HG03097 (cell line): Measurements from ENCODE around the gene GAPDH.
A peak's percentile ranks its signal among the peaks of the same experiment; 100 is the strongest.
"Not testable (repeated sequence)": the region's sequence is repeated elsewhere in the genome, so short reads cannot be mapped to it uniquely, and the experiment has no call there.

Experiments
- ATAC-seq: cut with Tn5 transposase; IDR thresholded peaks from one replicate; pipeline ENCODE4 v1.9.1; 2021; ENCODE audit not compliant: unreplicated experiment, low FRiP score

Gene GAPDH

GRCh38 chr12:6541371-6542165 is 7.3 kb downstream of the GAPDH start:
- no peak for ATAC-seq

- ATAC-seq, result no peak
Measured at GRCh38 chr12:6542209-6543009, 8.1 kb downstream of the GAPDH start.

GRCh38 chr12:6546016-6546415 is 11.7 kb downstream of the GAPDH start:
- no peak for ATAC-seq

GRCh38 chr12:6547566-6547965 is 13.2 kb downstream of the GAPDH start:
- no peak for ATAC-seq

GRCh38 chr12:6547987-6548386 is 13.7 kb downstream of the GAPDH start:
- ATAC-seq, result no peak

- no peak for ATAC-seq
Measured at GRCh38 chr12:6548556-6548955, 14.2 kb downstream of the GAPDH start.

GRCh38 chr12:6548966-6549683 is 14.8 kb downstream of the GAPDH start:
- ATAC-seq, result no peak

- ATAC-seq, result no peak
Measured at GRCh38 chr12:6549684-6550151, 15.4 kb downstream of the GAPDH start.

- no peak for ATAC-seq
Measured at GRCh38 chr12:6550294-6551062, 16.2 kb downstream of the GAPDH start.

- ATAC-seq, result no peak
Measured at GRCh38 chr12:6551063-6551461, 16.7 kb downstream of the GAPDH start.

GRCh38 chr12:6551496-6552139 is 17.3 kb downstream of the GAPDH start:
- no peak for ATAC-seq

- ATAC-seq, result no peak
Measured at GRCh38 chr12:6552140-6552551, 17.8 kb downstream of the GAPDH start.

GRCh38 chr12:6553051-6553868 is 18.9 kb downstream of the GAPDH start:
- no peak for ATAC-seq

GRCh38 chr12:6554168-6555017 is 20.1 kb downstream of the GAPDH start:
- ATAC-seq, result peak; percentile 40

GRCh38 chr12:6555018-6555691 is 20.8 kb downstream of the GAPDH start:
- ATAC-seq, result no peak

GRCh38 chr12:6556496-6556817 is 22.1 kb downstream of the GAPDH start:
- not testable (repeated sequence) for ATAC-seq

- ATAC-seq, result no peak
Measured at GRCh38 chr12:6556857-6557256, 22.5 kb downstream of the GAPDH start.
